SK-N-SH (cell line): ENCODE measurements around the gene MPO.

Experiments
- CTCF ChIP-seq: fragments of 200-600 bp; sonication (generic); IDR thresholded peaks from 2 replicates; pipeline ENCODE4 v1.6.1; 2017; ENCODE audit warnings: antibody characterized with exemption, mild to moderate bottlenecking, moderate library complexity
- EZH2phosphoT487 ChIP-seq: fragments of 200-600 bp; sonication (generic); IDR thresholded peaks from 2 replicates; pipeline ENCODE4 v1.6.1; 2017; ENCODE audit warnings: low read depth, mixed run types, mild to moderate bottlenecking, antibody characterized with exemption, moderate library complexity, borderline replicate concordance
- JUND ChIP-seq: IDR thresholded peaks from 2 replicates; pipeline ENCODE4 v1.4.0; 2012
- RCOR1 ChIP-seq: fragments of 150-350 bp; IDR thresholded peaks from 2 replicates; pipeline ENCODE4 v1.6.1; 2017; ENCODE audit warnings: antibody characterized with exemption, low read length
- TCF12 ChIP-seq: IDR thresholded peaks from 2 replicates; pipeline ENCODE4 v1.4.0; 2012

GRCh38 chr17:58270476-58271215, 10.1 kb downstream of the MPO start:
- no peak for TF ChIP-seq EZH2phosphoT487
- TF ChIP-seq JUND = no peak
- peak; percentile 25; the same call in 1 of the 2 replicates for TF ChIP-seq CTCF
- no peak for TF ChIP-seq RCOR1
- TF ChIP-seq TCF12 = no peak
